ENCODE measurements around the gene WWOX. TPM values are rescaled to one million over a fixed set of nuclear protein-coding genes. Genes with fewer than 3 reads are reported as not detected.

Gene WWOX
- total RNA-seq, 1 experiment from 2014 or later, result 15.6 TPM

- Histone ChIP-seq H3T11ph (ENCODE audit: low read length) (no peak overlapping the region), H3K79me2 (ENCODE audit: insufficient read depth, low read length) (no peaks in the 10 kb centered on the region), H2AK5ac (ENCODE audit: insufficient read length, low read length) (no peak overlapping the region), H3K4me2 (ENCODE audit: insufficient read depth, insufficient read length, low read length) (no peak overlapping the region), H2BK20ac (ENCODE audit: low read depth, low read length, poor library complexity, severe bottlenecking) (no peak overlapping the region), H3K23ac (ENCODE audit: insufficient read length, low read depth, low read length) (no peak overlapping the region), H3K4me1 (ENCODE audit: insufficient read depth, low read length) (no peaks in the 10 kb centered on the region), H4K20me1 (ENCODE audit: control insufficient read depth, insufficient read depth, insufficient read length) (no peaks in the 10 kb centered on the region), H3K23me2 (ENCODE audit: insufficient read length, low read depth, low read length, poor library complexity, severe bottlenecking) (no peaks in the 10 kb centered on the region), H3K27ac (ENCODE audit: insufficient read length, low read depth, low read length) (no peak overlapping the region), H2BK120ac (ENCODE audit: low read depth, low read length, poor library complexity, severe bottlenecking) (no peak overlapping the region), H4K5ac (ENCODE audit: insufficient read length, low read depth, low read length) (no peak overlapping the region), H3K79me1 (ENCODE audit: insufficient read depth, low read depth, low read length, poor library complexity, severe bottlenecking) (no peaks in the 10 kb centered on the region), H3K4ac (ENCODE audit: low read depth, low read length) (no peak overlapping the region), H3K18ac (ENCODE audit: insufficient read length, low read depth, low read length) (no peak overlapping the region), H3K9ac (ENCODE audit: extremely low read depth, insufficient read length, low read length) (no peak overlapping the region), H2BK5ac (ENCODE audit: insufficient read length, low read length) (no peak overlapping the region), H2AFZ (ENCODE audit: low read length) (no peak overlapping the region), H3K56ac (ENCODE audit: insufficient read length, low read depth, low read length) (no peak overlapping the region), H4K8ac (replicated peaks; ENCODE audit: insufficient read length, low read depth, low read length) (no peak overlapping the region), H3K14ac (ENCODE audit: insufficient read depth, low read length) (no peak overlapping the region), H2BK15ac (ENCODE audit: low read depth, low read length) (no peak overlapping the region), H2BK12ac (ENCODE audit: insufficient read length, low read depth, low read length) (no peak overlapping the region), H4K91ac (ENCODE audit: insufficient read length, low read depth, low read length) (no peak overlapping the region), H3K27me3 (ENCODE audit: insufficient read depth, low read length) (no peaks in the 10 kb centered on the region), H3K9me3 (ENCODE audit: control insufficient read depth, low read depth, low read length) (no peaks in the 10 kb centered on the region)
- Mint-ChIP-seq H3K4me3 (no peak overlapping the region), H3K27ac (no peak overlapping the region), H3K36me3 (ENCODE audit: insufficient read depth in 1 of 3, low read depth in 3 of 3) (no peaks in the 10 kb centered on the region), H3K27me3 (ENCODE audit: low read depth) (no peaks in the 10 kb centered on the region), H3K9me3 (peaks cover 0 to 3% of the 10 kb centered on the region in 2 experiments; a peak in 1 of 5 replicates), H3K4me1 (peaks cover 5 to 12% of the 10 kb centered on the region in 2 experiments; a peak in 3 of 4 replicates)
- DNase-seq, result no peak
- no CpG with 5 or more reads among the region's 8 CpGs for WGBS (ENCODE audit: extremely low coverage, insufficient read length, low lambda C conversion rate)
- no peak for TF ChIP-seq CTCF (conservative IDR thresholded peaks at IDR 0.05)
Measured at GRCh38 chr16:79194291-79194690, 1094.8 kb downstream of the WWOX start.
